GM18951 (cell line): Measurements from ENCODE around the gene RNF8.

Experiments
- POLR2A ChIP-seq: IDR thresholded peaks from 4 replicates; pipeline ENCODE4 v1.6.1; 2011; ENCODE audit warnings: mild to moderate bottlenecking; ENCODE audit not compliant: insufficient read length, insufficient read depth; ENCODE audit errors: extremely low read depth
- in situ Hi-C: fragments of 300-500 bp; cut with MboI; formaldehyde crosslinking; loops from one replicate; pipeline ENCODE4 v1.12.0; 2022; ENCODE audit warnings: low sequenced_read_pairs, mixed read lengths, inconsistent platforms; ENCODE audit not compliant: unreplicated experiment

Gene RNF8

DNA sequence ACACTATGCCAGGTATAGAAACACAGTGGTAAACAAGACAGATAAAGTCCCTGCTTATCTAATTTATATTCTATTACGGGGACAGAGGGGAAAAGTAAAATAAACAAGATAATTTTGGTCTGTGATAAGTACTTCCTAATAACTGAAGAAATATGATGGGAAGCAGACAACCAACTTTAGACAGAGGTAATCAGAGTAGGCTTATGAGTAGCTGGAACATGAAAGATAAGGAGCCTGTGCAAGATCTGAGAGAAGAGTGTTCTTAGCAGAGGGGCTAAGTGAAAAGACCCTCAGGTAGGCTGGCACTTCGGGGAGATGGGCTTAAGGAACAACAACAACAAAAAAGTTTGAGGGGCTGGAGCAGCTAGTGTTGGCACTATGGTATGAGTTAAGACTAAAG lies 4.1 kb downstream of the RNF8 start:
- in situ Hi-C loops: no loop called here
- no peak for TF ChIP-seq POLR2A

DNA sequence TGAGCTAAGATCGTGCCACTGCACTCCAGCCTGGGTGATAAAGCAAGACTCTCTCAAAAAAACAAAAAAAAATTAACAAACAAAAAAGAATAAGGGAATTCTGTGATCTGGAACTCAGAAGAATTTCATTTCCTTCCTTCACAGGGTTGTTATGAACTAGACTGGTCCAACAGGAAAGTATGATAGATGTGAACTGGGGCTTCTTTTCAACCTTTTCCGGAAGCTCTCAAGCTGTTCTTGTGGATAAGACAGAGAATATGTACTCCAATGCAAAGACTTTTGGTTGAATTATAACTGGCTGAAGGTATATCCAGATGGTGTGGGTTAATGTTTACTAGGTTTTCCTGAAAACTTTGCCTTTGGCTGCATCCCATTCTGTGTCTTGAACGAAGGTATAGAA lies 5.3 kb downstream of the RNF8 start:
- in situ Hi-C loops: no loop called here

DNA sequence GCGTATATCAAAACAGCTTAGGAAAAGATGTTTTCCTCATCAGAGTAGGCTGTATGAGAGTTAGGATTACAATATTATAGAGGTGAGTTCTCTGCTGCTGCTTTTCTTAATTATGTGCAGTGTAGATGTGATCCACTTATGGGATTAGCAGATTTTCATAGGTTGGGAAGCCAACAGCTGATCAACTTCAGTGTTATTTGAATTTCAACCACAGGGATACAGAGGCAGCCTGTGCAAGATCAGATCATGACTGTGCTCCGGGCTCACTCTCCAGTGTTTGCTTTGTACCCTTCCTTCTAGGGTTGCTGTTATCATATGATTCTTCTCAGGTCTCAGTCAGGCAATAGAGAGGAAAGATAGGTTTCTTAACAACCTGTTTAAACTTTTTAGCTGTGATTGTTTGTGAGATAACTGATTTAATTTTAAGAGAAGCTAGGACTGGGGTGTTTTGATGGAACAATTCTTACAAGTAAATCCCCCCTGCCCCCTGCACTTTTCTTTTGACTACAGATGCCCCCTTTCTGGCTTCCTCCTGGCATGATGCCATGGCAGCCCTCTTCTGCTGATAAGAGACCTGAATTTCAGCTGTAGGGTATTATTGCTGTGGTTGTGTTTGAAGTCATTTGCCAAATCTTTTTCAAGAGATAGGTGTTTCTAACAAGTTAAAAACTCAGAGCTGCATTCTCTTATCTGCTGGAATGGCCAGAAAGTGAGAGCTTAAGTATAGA lies 8.5 kb downstream of the RNF8 start:
- no peak for TF ChIP-seq POLR2A
- in situ Hi-C loops: no loop called here

More for the DNA sequence above, 5.3 kb downstream of the RNF8 start:
- TF ChIP-seq POLR2A: no peak

DNA sequence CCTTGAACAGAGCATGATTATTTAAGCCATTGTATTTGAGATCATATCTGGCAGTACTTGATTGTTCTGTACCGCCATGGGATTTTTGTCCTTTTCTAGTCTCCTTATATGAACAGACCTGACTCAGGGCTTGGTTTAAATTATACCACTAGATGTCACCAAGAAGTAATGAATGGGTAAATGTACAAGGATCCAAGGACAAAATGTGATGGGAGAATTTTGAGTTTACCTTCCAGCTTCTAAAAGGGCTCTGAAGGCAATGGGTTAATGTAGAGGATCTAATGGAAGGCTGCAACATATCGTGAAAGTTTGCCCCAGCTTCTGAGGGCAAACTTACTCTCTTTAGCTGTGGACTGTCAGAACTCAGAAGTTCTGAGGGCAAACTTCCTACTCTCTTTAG lies 12.0 kb downstream of the RNF8 start:
- in situ Hi-C loops: no loop called here
- TF ChIP-seq POLR2A: no peak

DNA sequence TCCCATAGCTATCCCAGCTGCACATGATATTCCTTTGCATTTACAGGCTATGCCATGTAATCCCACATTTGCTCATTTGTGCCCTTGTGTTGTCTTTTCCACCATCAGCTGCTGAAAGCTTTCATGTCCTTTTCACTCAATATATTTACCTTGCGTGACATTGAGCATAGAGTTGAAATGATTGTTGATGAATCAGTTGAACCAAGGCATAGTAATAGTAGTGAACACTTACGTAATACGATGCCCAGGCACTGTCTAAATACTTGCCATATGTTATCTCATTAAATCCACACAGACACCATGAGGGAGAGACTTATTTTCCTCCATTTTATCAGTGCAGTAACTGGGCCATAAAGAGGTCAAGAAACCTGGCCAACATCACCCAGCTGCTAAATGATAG lies 13.1 kb downstream of the RNF8 start:
- TF ChIP-seq POLR2A: no peak
- in situ Hi-C loops: no loop called here

DNA sequence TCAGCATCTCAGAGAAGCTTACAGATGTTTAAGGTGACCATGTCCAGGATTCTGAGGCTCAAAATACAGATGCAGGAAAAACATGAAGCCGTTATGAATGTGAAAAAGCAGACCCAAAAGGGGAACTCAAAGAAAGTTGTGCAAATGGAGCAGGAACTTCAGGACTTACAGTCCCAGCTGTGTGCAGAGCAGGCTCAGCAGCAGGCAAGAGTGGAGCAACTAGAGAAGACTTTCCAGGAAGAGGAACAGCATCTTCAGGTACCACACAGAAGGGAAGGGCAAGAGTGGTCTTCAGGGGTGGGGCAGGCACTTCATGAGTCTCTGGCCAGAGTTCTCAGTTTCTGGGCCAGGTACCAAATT lies 15.2 kb downstream of the RNF8 start:
- TF ChIP-seq POLR2A: no peak
- in situ Hi-C loops: no loop called here

DNA sequence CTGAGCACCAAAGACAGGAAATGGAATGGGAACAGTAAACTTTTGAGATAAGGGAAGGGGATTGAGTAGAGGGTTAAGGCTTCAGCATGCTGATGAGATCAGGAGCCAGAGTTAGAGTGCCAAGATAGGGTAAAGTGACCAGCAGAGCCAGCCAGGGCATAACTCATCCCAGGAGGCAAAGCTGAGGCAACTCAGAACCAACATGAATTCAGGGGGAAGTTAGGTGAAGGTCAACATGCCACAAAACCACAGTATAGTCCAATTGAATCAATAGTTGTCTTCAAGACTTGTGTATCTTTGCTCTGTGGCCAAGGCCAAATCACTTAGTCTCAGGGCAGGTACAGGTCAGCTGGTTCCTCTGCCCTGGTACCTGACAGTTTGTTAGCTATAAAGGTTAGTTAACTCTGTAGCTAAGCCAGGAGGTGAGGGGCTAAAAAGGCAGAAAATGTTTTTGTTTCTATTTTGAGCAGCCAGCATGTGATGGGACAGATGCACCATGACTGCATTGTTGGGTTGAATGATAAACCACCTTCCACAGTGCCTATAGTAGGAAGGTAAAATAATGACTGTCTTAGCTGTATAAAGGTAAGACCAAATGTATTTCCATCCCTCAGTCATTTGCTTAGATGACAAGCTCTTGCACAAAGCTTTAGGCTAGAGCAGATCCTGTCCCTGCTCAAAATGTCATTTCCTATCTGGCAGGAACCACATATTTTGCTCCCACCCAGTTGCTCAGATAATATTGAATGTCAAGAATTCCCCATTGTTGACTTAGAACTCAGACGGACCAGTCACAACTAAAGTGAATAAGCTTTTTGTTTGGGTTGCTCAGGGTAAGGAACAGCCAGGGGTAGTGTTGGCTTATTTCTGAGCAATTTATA lies 15.8 kb downstream of the RNF8 start:
- TF ChIP-seq POLR2A: no peak
- in situ Hi-C loops: no loop called here

DNA sequence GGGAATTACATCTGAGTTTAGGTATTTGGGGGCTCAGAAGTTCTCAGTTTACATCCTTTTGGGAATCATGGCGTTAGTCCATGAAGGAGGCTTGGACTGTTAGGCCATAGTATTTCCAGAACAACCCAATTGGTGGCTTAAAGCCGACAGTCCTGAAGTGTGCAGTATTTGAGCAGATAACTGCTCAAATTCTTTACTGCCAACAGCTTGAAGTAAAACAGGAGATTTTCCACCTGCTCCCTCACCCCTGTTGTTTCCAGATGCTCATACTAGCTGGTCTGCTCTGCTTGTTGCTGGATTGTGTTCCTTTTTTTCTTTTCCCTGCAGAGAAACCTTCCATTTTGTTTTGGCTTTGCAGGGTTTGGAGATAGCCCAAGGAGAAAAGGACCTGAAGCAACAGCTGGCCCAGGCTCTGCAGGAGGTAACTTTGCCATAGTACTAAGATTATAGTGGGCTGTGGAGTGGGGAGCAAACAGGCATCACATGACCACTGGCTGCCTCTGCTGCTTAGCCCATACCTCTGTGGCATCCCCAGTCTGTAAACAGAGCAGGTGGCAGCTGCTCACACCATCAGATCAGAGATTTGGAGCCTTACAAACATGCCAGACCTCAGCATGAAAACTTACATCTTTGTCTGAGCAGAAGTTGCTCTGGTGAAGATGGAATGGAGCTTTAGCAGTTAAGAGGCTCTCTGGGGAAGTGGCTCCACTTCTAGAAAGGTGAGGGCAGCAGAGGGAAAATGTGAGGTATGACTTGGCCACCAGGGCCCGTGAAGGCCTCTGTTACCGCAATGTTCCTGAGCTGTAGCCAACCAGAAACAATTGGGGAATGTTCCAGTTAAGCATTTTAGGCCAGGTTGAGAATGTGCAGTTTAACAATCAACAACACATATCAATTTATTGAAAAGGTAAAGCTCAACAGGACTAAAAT lies 17.6 kb downstream of the RNF8 start:
- in situ Hi-C loops: no loop called here
- TF ChIP-seq POLR2A: no peak

DNA sequence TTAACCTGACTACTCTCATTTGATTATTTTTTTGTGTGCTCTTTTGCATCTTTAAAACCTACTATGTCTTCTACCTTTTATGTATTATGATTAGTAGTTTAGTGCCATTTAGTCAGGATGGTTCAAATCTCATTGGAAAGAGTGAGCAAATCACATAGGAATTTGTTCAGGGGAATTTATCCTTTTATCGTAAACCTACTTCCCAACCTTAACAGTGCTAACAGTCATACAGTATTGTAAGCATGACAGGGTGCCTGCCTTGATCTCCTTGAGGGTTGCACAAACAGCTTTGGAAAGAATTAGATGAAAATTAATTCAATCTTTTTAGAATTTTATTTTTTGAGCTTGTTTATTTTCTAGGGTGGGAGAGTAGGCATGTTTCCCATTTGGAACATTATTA lies 18.3 kb downstream of the RNF8 start:
- in situ Hi-C loops: no loop called here
- TF ChIP-seq POLR2A: no peak

DNA sequence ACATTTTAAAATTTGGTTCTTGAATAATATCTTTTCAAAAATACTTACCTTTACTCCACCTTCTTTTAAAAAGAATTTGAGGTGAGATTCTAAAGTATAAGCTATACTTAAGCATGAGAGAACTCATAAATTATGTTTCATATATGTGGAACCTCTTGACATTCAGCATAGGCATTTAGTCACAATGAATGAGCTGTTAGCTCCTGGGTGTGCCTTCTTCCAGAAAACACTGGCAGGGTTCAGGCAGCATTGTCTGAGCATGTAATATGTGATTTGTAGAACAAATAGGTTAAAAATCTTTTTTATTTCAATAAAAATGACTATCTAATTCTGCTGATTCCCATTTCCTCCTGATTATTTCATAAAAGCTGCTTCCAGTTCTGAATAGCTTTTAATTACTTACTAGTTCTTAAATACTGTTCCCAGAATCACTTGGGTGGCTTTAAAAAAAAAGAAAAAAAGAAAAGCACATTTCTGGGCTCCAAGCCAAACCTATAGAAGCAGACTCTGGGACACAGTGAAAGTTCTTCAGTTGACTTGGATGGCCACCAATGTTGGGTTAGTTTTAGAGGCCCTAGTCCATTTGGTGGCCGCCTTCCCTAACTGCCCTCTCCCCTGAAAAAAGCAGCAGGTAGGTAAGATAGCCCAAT lies 20.2 kb downstream of the RNF8 start:
- in situ Hi-C loops: no loop called here
- no peak for TF ChIP-seq POLR2A

DNA sequence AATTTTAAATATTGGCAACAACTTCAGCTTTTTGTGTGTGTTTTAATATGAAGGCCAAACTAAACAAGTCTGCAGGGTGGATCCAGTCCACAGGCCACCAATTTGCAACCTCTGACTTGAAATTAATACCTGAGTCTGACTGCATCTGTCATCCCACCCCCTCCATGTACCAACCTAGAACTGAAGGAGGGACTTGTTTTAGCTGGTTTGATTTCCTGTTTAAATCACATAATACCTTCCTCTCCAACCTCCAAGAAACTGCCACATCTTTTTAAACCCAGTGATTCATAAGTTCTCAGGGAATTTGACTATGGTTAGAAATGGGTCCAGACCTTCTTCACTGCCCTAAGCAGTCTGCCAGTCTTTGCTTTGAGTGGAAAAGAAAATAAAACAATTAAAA lies 21.6 kb downstream of the RNF8 start:
- no peak for TF ChIP-seq POLR2A
- in situ Hi-C loops: no loop called here

DNA sequence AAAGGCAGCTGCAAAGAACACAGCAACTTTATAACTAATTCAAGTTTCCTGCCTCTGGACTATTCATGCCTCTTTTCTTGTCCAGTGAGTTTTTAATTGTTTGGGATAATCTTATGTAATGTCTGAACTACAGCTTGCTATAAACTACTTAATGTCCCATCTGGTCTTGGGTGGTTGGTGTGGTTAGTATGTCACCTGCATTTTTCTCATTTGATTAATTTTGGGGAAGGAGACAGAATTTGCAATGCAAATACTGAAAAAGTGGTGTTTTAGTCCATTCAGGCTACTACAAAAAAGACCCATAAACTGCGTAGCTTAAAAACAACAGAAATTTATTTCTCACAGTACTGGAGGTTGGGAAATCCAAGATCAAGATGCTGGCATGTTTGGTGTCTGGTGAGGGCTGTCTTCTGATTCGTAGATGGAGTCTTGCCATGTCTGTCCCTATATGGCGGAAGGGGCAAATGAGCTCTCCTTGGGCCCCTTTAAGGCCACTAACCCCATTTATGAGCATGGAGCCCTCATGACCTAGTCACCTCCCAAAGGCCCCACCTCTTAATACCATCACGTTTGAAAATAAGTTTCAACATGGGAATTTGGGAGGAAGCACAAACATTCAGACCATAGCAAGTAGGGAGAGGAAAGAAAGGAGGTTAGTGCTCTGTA lies 22.4 kb downstream of the RNF8 start:
- in situ Hi-C loops: no loop called here

DNA sequence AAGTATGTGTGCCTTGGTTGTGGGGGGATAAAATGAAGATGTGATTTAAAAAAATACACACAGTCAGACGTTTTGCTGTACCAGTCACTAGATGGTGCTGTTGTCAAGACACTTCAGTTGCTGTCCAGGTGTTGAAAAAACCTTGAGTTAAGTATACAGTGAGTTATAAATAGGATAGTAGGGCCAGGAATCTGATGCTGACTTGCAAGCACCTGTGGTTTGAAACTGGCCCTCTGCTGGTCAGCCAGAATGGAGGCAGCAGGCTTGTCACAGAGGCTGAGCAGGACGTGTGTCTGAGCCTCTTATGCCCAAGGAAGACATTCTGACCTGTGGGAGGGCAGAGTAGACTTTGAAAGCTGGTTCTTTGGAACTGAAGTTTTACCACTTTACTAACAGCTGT lies 27.8 kb downstream of the RNF8 start:
- no peak for TF ChIP-seq POLR2A
- in situ Hi-C loops: no loop called here

More for the DNA sequence above, 22.4 kb downstream of the RNF8 start:
- no peak for TF ChIP-seq POLR2A
